ENCODE results near the gene TMSB10. TPM values are rescaled to one million over a fixed set of nuclear protein-coding genes. Genes with fewer than 3 reads are reported as not detected.

Gene TMSB10
- total and polyA plus RNA-seq, 2 donors (not counting 1 experiment from before 2014, with no cell fraction given): 885 to 5,410 TPM

DNA sequence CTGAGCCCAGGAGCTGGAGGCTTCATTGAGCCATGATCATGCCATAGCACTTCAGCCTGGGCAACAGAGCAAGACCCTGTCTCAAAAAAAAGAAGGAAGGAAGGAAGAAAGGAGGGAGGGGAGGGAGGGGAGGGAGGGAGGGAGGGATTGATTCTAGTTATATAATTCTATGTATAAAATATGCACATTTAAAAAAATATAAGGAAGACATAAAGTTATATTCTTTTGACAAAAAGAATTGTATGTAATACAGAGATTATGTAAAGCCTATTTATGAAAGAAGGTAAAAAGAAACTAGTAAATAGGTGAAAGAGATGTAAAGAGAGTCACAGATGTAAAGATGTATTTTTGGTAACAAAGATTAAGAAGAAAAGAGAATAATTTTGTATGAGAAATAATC is 17.6 kb downstream of the TMSB10 start:
- POLR2A ChIA-PET: interaction anchor here (6.8 kb wide), 1 partner anchor 17 kb away, joined by 129 read pairs; the partner anchor contains the start of gene TMSB10
- ATAC-seq (ENCODE audit: low read depth): no peak
- no peak overlapping the region for H3K27ac ChIP-seq (ENCODE audit: low read length in 2 of 2)

More for the DNA sequence above, 17.6 kb downstream of the TMSB10 start:
- CTCF ChIA-PET: interaction anchor here (9.1 to 11.3 kb wide), 2 partner anchors 17 to 40 kb away, joined by 159 to 316 read pairs; partner anchors contain the start of genes TMSB10 and TRABD2A
- no peak overlapping the region for H2AFZ ChIP-seq (ENCODE audit: insufficient read depth, low read depth, low read length, poor library complexity, severe bottlenecking)
- no peaks in the 10 kb centered on the region for H3K36me3 ChIP-seq (replicated peaks in 1 of 2; ENCODE audit: control extremely low read depth in 1 of 2, control insufficient read depth in 1 of 2, extremely low read depth in 1 of 2, insufficient read depth in 2 of 2, low read length in 1 of 2)
- H3K4me1 ChIP-seq (ENCODE audit: control insufficient read depth in 2 of 2, insufficient read depth in 2 of 2, low read length in 2 of 2): peaks cover 53 to 77% of the 10 kb centered on the region in 2 donors
- DNase-seq: no peak
- intact Hi-C loops (cut with micrococcal nuclease): no loop called here
- no peak overlapping the region for H3K4me3 ChIP-seq (ENCODE audit: control extremely low read depth in 1 of 5, extremely low read depth in 1 of 5, insufficient read depth in 1 of 5, low read depth in 2 of 5, low read length in 4 of 5)
- Mint-ChIP-seq H3K27me3 (no peaks in the 10 kb centered on the region), H3K4me3 (no peak overlapping the region), H3K27ac (no peak overlapping the region), H3K9me3 (ENCODE audit: insufficient read depth) (peaks cover 2% of the 10 kb centered on the region), H3K4me1 (peaks cover 70% of the 10 kb centered on the region)
- H3K27me3 ChIP-seq (replicated peaks in 1 of 4; ENCODE audit: control extremely low read depth in 1 of 4, control insufficient read depth in 3 of 4, insufficient read depth in 4 of 4, low read length in 3 of 4): no peaks in the 10 kb centered on the region
- H3K79me2 ChIP-seq (ENCODE audit: control insufficient read depth, insufficient read depth, low read length): peaks cover 15% of the 10 kb centered on the region
- H4K20me1 ChIP-seq (ENCODE audit: control insufficient read depth, insufficient read depth, low read length, poor library complexity, severe bottlenecking): no peaks in the 10 kb centered on the region
- H3K4me2 ChIP-seq (replicated peaks; ENCODE audit: low read depth, low read length, poor library complexity, severe bottlenecking): no peak overlapping the region
- peaks cover 0 to 6% (median 0%) of the 10 kb centered on the region in 3 donors for H3K9me3 ChIP-seq (ENCODE audit: control extremely low read depth in 1 of 3, control insufficient read depth in 2 of 3, insufficient read depth in 1 of 3, low read length in 2 of 3)
- H3K9ac ChIP-seq (ENCODE audit: low read length): no peak overlapping the region
- no peak for TF ChIP-seq CTCF (IDR thresholded peaks at IDR 0.05)
- TF ChIP-seq EZH2 (IDR thresholded peaks at IDR 0.05; ENCODE audit: borderline replicate concordance, insufficient read depth, low read depth, low read length, poor library complexity, severe bottlenecking): no peak

All from B cell (primary cell).